ENCODE measurements around the gene PDLIM4. TPM values are rescaled to one million over a fixed set of nuclear protein-coding genes. Genes with fewer than 3 reads are reported as not detected.

The PDLIM4 gene
- total and polyA plus RNA-seq, 2 experiments from 2014 or later = 25.2 to 31.8 TPM

- no peak for TF ChIP-seq ZNF462 (CRISPR knock-in tag; IDR thresholded peaks at IDR 0.05)
- TF ChIP-seq ETS1 (IDR thresholded peaks at IDR 0.05) = no peak
Observed at GRCh38 chr5:132207778-132208177, 49.7 kb upstream of the PDLIM4 start (continued).

GRCh38 chr5:132209131-132209530 lies 48.4 kb upstream of the PDLIM4 start:
- 0 out of 2 replicates have a peak, but pooled peaks cover 5% of the 10 kb centered on the region for H3K9me2 ChIP-seq (ENCODE audit: insufficient read depth)
- ATAC-seq (no peak), DNase-seq (ENCODE audit: low spot score) (no peak)
- H3K27ac Mint-ChIP-seq = no peak overlapping the region
- no peaks in the 10 kb centered on the region for H3K4me1 ChIP-seq (ENCODE audit: insufficient read depth)
- no peak overlapping the region for H3K4me2 ChIP-seq
- H3K9me3 Mint-ChIP-seq = no peaks in the 10 kb centered on the region
- no peak overlapping the region for H3K27ac ChIP-seq (ENCODE audit: low read depth)
- no peak overlapping the region for H2AFZ ChIP-seq
- no peaks in the 10 kb centered on the region for H3K36me3 Mint-ChIP-seq (ENCODE audit: low read depth)
- H3K27me3 Mint-ChIP-seq (ENCODE audit: insufficient read depth, low read depth, poor library complexity) = peaks cover 7% of the 10 kb centered on the region
- no peaks in the 10 kb centered on the region for H3F3A ChIP-seq (replicated peaks; ENCODE audit: low read depth)
- H3K27me3 ChIP-seq (ENCODE audit: insufficient read depth) = no peaks in the 10 kb centered on the region
- H3K4me1 Mint-ChIP-seq = peaks cover 6% of the 10 kb centered on the region; the same call in 2 of the 3 replicates
- no peak overlapping the region for H3K4me3 Mint-ChIP-seq
- H3K79me2 ChIP-seq (replicated peaks; ENCODE audit: insufficient read depth) = no peaks in the 10 kb centered on the region
- H4K20me1 ChIP-seq (replicated peaks; ENCODE audit: insufficient read depth) = no peaks in the 10 kb centered on the region
- H3K4me3 ChIP-seq = no peak overlapping the region
- H3K36me3 ChIP-seq (ENCODE audit: insufficient read depth) = no peaks in the 10 kb centered on the region
- TF ChIP-seq ETS1 (IDR thresholded peaks at IDR 0.05) (no peak), ZNF331 (CRISPR knock-in tag; IDR thresholded peaks at IDR 0.05; ENCODE audit: low read depth) (no peak), CTCF (conservative IDR thresholded peaks at IDR 0.05; ENCODE audit: low read depth in 2 of 2) (no peak), ZNF462 (CRISPR knock-in tag; IDR thresholded peaks at IDR 0.05) (no peak)

Data from GM23338 (cell line).